PC-3 (cell line): Measurements from ENCODE around the gene PRTG. TPM values are rescaled to one million over a fixed set of nuclear protein-coding genes. Genes with fewer than 3 reads are reported as not detected.
"Not testable (repeated sequence)": the region's sequence is repeated elsewhere in the genome, so short reads cannot be mapped to it uniquely, and the experiment has no call there.

Experiments
- ATAC-seq: fragments of 200-7000 bp; cut with Tn5 transposase; 2 replicates; pipeline ENCODE4 v1.9.1; 2020; ENCODE audit warnings: mild to moderate bottlenecking, moderate library complexity
- BruUV-seq: library from RNA; stranded (reverse); fragments of 400-500 nt; replicated peaks from 2 replicates; lab custom pipeline; 2021; lab: Mats Ljungman, UMichigan
- CTCF ChIA-PET: fragments of 300-600 bp; sonication (Branson Sonifier 250); formaldehyde crosslinking; loops from one replicate; lab custom pipeline; 2022; ENCODE audit warnings: antibody characterized with exemption; lab: Charles Lee
- POLR2A ChIA-PET: fragments of 300-600 bp; sonication (Branson Sonifier 250); formaldehyde crosslinking; loops from one replicate; lab custom pipeline; 2022; ENCODE audit warnings: antibody characterized with exemption; ENCODE audit not compliant: unreplicated experiment; lab: Charles Lee
- DNase-seq: peaks from one replicate; pipeline ENCODE4 v3.0.0-alpha.2; 2015
- H2AFZ ChIP-seq: fragments of 300-600 bp; sonication (generic); 2 replicates; pipeline ENCODE4 v1.6.0; 2016; ENCODE audit warnings: antibody characterized with exemption, low read length
- H3F3A ChIP-seq: fragments of 300-600 bp; sonication (generic); one replicate; pipeline ENCODE4 v1.6.0; 2017; ENCODE audit warnings: antibody characterized with exemption, low read length, control low read depth, mild to moderate bottlenecking; ENCODE audit not compliant: unreplicated experiment
- H3K27ac ChIP-seq: fragments of 300-600 bp; sonication (generic); 2 replicates; pipeline ENCODE4 v1.5.1; 2016; ENCODE audit warnings: mild to moderate bottlenecking, low read length
- H3K27me3 ChIP-seq: fragments of 300-600 bp; sonication (generic); 2 replicates; pipeline ENCODE4 v1.6.1; 2016; ENCODE audit warnings: low read length, mixed read lengths
- H3K36me3 ChIP-seq: fragments of 300-600 bp; sonication (generic); 2 replicates; pipeline ENCODE4 v1.6.1; 2016; ENCODE audit warnings: low read depth, mixed run types, low read length, mixed read lengths
- H3K4me1 ChIP-seq: fragments of 300-600 bp; sonication (generic); 2 replicates; pipeline ENCODE4 v1.5.1; 2016; ENCODE audit warnings: low read length; ENCODE audit not compliant: insufficient read depth
- H3K4me2 ChIP-seq: fragments of 300-600 bp; sonication (generic); 2 replicates; pipeline ENCODE4 v1.6.0; 2016; ENCODE audit warnings: low read length
- H3K4me3 ChIP-seq: fragments of 300-600 bp; sonication (generic); 2 replicates; pipeline ENCODE4 v1.5.1; 2016; ENCODE audit warnings: mild to moderate bottlenecking, low read length, mixed read lengths
- H3K79me2 ChIP-seq: fragments of 300-600 bp; sonication (generic); 2 replicates; pipeline ENCODE4 v1.6.1; 2017; ENCODE audit warnings: low read length, mixed read lengths
- H3K9ac ChIP-seq: fragments of 300-600 bp; sonication (generic); 2 replicates; pipeline ENCODE4 v1.6.0; 2016; ENCODE audit warnings: mild to moderate bottlenecking, low read length
- H3K9me2 ChIP-seq: fragments of 300-600 bp; sonication (generic); replicated peaks from 2 replicates; pipeline ENCODE4 v1.6.1; 2016; ENCODE audit warnings: mixed run types, low read length, mixed read lengths
- H3K9me3 ChIP-seq: fragments of 300-600 bp; sonication (generic); 2 replicates; pipeline ENCODE4 v1.6.1; 2016; ENCODE audit warnings: low read length, mixed read lengths
- H4K20me1 ChIP-seq: fragments of 300-600 bp; sonication (generic); 2 replicates; pipeline ENCODE4 v1.6.1; 2016; ENCODE audit warnings: low read length, mixed read lengths
- EZH2 ChIP-seq: fragments of 300-600 bp; sonication (generic); IDR thresholded peaks from one replicate; pipeline ENCODE4 v1.6.1; 2017; ENCODE audit warnings: antibody characterized with exemption, mild to moderate bottlenecking, low read length; ENCODE audit not compliant: unreplicated experiment
- EZH2phosphoT487 ChIP-seq: fragments of 300-600 bp; sonication (generic); IDR thresholded peaks from 2 replicates; pipeline ENCODE4 v1.6.1; 2018; ENCODE audit warnings: mild to moderate bottlenecking, antibody characterized with exemption, low read length, borderline replicate concordance
- intact Hi-C: fragments of 100-400 bp; cut with micrococcal nuclease; formaldehyde crosslinking; loops from 2 replicates; pipeline ENCODE4 v1.9.0; 2023
- total RNA-seq: library from RNA; depleted of rRNA; stranded (reverse); fragments of >200 nt; gene quantifications from 2 replicates; pipeline ENCODE4 v1.2.3, GENCODE V29; 2014
- TF ChIP-seq, protein P1 (sequence below): fragments of 300-600 bp; sonication (generic); conservative IDR thresholded peaks from 2 replicates; pipeline ENCODE4 v1.5.1; 2017; ENCODE audit warnings: antibody characterized with exemption, low read depth, mild to moderate bottlenecking, low read length

Gene PRTG
- total RNA-seq, 1 experiment from 2014 or later = 5.2 TPM

DNA sequence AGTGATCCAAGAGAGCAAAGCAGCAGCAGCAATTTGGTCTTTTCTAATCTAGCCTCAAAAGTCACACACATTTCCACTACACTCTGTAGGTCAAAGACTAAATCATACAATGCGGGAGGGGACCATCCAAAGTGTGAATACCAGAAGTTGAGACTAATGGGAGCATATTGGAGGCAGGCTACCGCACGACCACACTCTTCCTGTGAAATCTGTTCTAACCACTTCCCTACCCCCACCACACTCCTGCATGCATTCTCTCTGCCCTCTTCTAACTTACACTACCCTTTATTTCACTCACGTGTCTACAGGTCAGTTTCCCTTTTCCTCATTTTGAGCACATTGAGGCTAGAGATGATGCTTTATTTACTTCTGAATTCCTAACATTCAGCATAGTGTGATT is 23.7 kb upstream of the PRTG start:
- no peak overlapping the region for H2AFZ ChIP-seq
- no peaks in the 10 kb centered on the region for H3K9me3 ChIP-seq
- no peaks in the 10 kb centered on the region for H3K79me2 ChIP-seq
- DNase-seq = no peak
- TF ChIP-seq, protein P1, sequence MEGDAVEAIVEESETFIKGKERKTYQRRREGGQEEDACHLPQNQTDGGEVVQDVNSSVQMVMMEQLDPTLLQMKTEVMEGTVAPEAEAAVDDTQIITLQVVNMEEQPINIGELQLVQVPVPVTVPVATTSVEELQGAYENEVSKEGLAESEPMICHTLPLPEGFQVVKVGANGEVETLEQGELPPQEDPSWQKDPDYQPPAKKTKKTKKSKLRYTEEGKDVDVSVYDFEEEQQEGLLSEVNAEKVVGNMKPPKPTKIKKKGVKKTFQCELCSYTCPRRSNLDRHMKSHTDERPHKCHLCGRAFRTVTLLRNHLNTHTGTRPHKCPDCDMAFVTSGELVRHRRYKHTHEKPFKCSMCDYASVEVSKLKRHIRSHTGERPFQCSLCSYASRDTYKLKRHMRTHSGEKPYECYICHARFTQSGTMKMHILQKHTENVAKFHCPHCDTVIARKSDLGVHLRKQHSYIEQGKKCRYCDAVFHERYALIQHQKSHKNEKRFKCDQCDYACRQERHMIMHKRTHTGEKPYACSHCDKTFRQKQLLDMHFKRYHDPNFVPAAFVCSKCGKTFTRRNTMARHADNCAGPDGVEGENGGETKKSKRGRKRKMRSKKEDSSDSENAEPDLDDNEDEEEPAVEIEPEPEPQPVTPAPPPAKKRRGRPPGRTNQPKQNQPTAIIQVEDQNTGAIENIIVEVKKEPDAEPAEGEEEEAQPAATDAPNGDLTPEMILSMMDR = no peak
- TF ChIP-seq EZH2phosphoT487 = no peak
- TF ChIP-seq EZH2 = no peak
- no peaks in the 10 kb centered on the region for H3K9me2 ChIP-seq
- POLR2A ChIA-PET = no interaction called here
- no peaks in the 10 kb centered on the region for H3K36me3 ChIP-seq
- no peaks in the 10 kb centered on the region for H3K4me1 ChIP-seq
- H3K27ac ChIP-seq = no peak overlapping the region
- no peak overlapping the region for H3K4me2 ChIP-seq
- intact Hi-C loops = no loop called here
- no peaks in the 10 kb centered on the region for H4K20me1 ChIP-seq
- no TSS peak for BruUV-seq
- no peaks in the 10 kb centered on the region for H3K27me3 ChIP-seq
- no peak overlapping the region for H3K9ac ChIP-seq
- H3F3A ChIP-seq = no peaks in the 10 kb centered on the region
- H3K4me3 ChIP-seq = no peak overlapping the region
- ATAC-seq = no peak
- CTCF ChIA-PET = no interaction called here

DNA sequence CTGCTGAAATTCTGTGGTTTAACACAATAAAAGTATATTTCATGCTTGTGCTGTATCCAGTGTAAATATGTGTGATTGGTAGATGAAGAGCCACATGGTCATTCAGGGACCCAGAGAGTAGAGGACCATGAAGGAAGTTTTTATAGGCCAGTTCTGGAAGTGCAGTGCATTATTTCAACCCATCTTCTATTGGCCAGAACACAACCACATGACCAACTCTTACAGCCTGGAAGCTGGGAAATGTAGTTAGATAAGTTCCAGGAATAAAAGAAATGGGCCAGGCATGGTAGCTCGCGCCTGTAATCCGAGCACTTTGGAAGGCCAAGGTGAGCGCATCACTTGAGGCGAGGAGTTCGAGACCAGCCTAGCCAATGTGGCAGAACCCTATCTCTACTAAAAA is 21.4 kb upstream of the PRTG start:
- CTCF ChIA-PET = no interaction called here
- Histone ChIP-seq H3K79me2 (no peaks in the 10 kb centered on the region), H3K36me3 (no peaks in the 10 kb centered on the region), H2AFZ (no peak overlapping the region), H3K4me1 (no peaks in the 10 kb centered on the region), H3K27ac (no peak overlapping the region), H3K4me3 (no peak overlapping the region), H3F3A (no peaks in the 10 kb centered on the region), H4K20me1 (no peaks in the 10 kb centered on the region), H3K4me2 (no peak overlapping the region), H3K9me3 (no peaks in the 10 kb centered on the region), H3K9me2 (no peaks in the 10 kb centered on the region), H3K27me3 (no peaks in the 10 kb centered on the region), H3K9ac (no peak overlapping the region)
- intact Hi-C loops = no loop called here
- TF ChIP-seq, protein P1 = no peak
- TF ChIP-seq EZH2 (no peak), EZH2phosphoT487 (no peak)
- POLR2A ChIA-PET = no interaction called here
- DNase-seq (no peak), ATAC-seq (no peak)
- no TSS peak for BruUV-seq

DNA sequence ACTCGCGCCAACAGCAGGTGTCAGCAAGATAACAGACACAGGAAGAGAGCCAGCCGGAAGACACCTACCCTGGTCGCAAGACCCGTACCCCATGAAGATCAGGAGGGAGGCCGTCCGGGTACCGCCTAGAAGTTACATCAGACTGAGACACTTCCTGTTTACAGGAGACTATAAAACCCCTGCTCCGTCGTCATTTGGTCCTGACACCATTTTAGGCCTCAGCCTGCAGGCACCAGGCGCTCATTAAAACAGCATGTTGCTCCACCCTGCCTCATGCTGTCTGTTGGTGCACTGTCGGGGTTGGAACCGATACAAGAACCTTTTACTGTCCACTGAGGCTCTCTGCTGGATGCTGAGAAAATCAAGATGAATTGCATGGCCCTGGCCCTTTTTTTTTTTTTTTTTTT is 15.6 kb upstream of the PRTG start:
- ATAC-seq (no peak), DNase-seq (no peak)
- Histone ChIP-seq H3F3A (no peaks in the 10 kb centered on the region), H3K9ac (no peak overlapping the region), H3K9me2 (no peaks in the 10 kb centered on the region), H3K27me3 (no peaks in the 10 kb centered on the region), H3K4me3 (no peak overlapping the region), H3K36me3 (no peaks in the 10 kb centered on the region), H3K27ac (no peak overlapping the region), H3K4me2 (no peak overlapping the region), H4K20me1 (no peaks in the 10 kb centered on the region), H2AFZ (no peak overlapping the region), H3K79me2 (no peaks in the 10 kb centered on the region), H3K4me1 (no peaks in the 10 kb centered on the region), H3K9me3 (no peaks in the 10 kb centered on the region)
- intact Hi-C loops = no loop called here
- ChIA-PET POLR2A (no interaction called here), CTCF (no interaction called here)
- no TSS peak for BruUV-seq
- TF ChIP-seq, protein P1 = no peak
- TF ChIP-seq EZH2phosphoT487 = no peak

DNA sequence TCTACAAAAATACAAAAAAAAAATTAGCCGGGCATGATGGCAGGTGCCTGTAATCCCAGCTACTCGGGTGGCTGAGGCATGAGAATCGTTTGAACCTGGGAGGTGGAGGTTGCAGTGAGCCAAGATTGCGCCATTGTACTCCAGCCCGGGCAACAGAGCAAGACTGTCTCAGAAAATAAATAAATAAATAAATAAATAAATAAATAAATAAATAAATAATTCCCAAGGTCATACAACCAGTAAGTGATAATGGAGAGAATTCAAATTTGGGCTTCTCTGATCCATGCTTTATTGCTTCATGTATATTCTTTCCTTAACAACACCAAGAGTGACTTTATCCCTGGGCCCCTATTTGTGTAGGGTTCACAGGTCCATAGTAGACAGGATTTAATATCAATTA is 10.5 kb upstream of the PRTG start:
- H3K9ac ChIP-seq, POLR2A ChIA-PET, H4K20me1 ChIP-seq, H3K27me3 ChIP-seq, BruUV-seq, H3K9me2 ChIP-seq, H3K36me3 ChIP-seq, H3K79me2 ChIP-seq, DNase-seq, CTCF ChIA-PET, intact Hi-C loops, ATAC-seq, H2AFZ ChIP-seq, H3K4me1 ChIP-seq, H3K4me2 ChIP-seq, H3K27ac ChIP-seq, H3F3A ChIP-seq, H3K4me3 ChIP-seq, H3K9me3 ChIP-seq: not testable (repeated sequence)
